Urinary bladder (tissue), 4 donors: ENCODE data around the gene UBA6. TPM values are rescaled to one million over a fixed set of nuclear protein-coding genes. Genes with fewer than 3 reads are reported as not detected.

Source experiments
- DNase-seq: peaks from one replicate; pipeline ENCODE4 v3.0.0-alpha.2; 2015; ENCODE audit errors: extremely low spot score
- H3K27ac ChIP-seq: one replicate; pipeline ENCODE4 v1.5.1; 2013; ENCODE audit warnings: low read depth, mild to moderate bottlenecking, moderate library complexity
- H3K36me3 ChIP-seq: one replicate; pipeline ENCODE4 v1.6.1; 2013; ENCODE audit warnings: mild to moderate bottlenecking, moderate library complexity; ENCODE audit not compliant: insufficient read depth
- H3K4me1 ChIP-seq: one replicate; pipeline ENCODE4 v1.6.1; 2013; ENCODE audit warnings: mild to moderate bottlenecking, moderate library complexity; ENCODE audit not compliant: insufficient read depth
- H3K4me3 ChIP-seq: one replicate; pipeline ENCODE4 v1.5.1; 2013; ENCODE audit warnings: low read depth, low read length
- WGBS: extraction: QIAGEN DNeasy Blood & Tissue Kit; methylation state at CpG from one replicate; pipeline ENCODE4 v1.1.7; 2013; 5-methylcytosine and 5-hydroxymethylcytosine counted together
- polyA plus RNA-seq: library from polyadenylated mRNA; stranded (reverse); fragments of 200-250 nt; gene quantifications from one replicate; pipeline ENCODE4 v1.2.3, GENCODE V29; 2013
- total RNA-seq: library from RNA; depleted of rRNA; stranded (reverse); fragments of >200 nt; gene quantifications from one replicate; pipeline ENCODE4 v1.2.3, GENCODE V29; 2014
- donor health status: healthy with polysubstance abuse.
- donor health status: healthy.

The UBA6 gene
- total and polyA plus RNA-seq, 2 donors: 14.1 to 113 TPM

DNA sequence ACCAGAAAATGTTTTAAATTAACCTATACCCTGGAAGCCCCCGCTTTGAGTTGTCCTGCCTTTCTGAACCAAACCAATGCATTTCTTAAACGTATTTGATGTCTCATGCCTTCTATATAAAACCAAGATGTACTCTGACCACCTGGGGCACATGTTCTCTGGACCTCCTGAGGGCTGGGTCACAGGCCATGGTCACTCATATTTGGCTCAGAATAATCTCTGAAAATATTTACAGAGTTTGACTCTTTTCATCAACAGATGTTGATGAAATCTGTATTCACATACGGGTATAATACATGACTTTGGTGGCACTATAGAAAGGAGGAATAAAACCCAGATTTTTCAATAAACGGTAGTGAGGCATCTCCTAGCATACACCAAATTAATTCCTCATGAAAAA is 86.8 kb downstream of the UBA6 start:
- WGBS: 93% methylated on average over 4 of the region's 4 CpGs

DNA sequence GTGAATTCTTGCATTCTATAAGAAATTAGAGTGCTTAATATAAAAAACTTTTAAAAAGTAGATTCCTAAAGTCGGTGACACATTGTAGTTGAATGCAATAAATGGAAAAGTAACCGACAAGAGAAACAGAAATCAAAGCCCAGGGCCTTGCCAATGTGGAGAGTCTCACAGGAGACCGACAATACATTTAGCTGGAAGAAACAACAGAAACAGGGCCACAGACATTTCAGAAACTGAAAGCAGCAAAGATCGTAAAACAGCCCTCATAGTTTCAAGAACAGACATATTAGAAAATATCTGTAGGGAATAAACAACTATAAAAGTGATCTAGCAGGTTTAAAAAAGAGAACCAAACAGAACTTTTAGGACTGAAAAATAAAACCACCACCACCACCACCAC is 92.9 kb downstream of the UBA6 start:
- no peaks in the 10 kb centered on the region for H3K4me1 ChIP-seq
- WGBS: 76% methylated on average over 4 of the region's 4 CpGs
- DNase-seq: no peak
- H3K36me3 ChIP-seq: no peaks in the 10 kb centered on the region
- no peak overlapping the region for H3K27ac ChIP-seq
- no peak overlapping the region for H3K4me3 ChIP-seq

More for the DNA sequence above, 86.8 kb downstream of the UBA6 start:
- H3K4me3 ChIP-seq: no peak overlapping the region
- no peak for DNase-seq
- no peaks in the 10 kb centered on the region for H3K4me1 ChIP-seq
- no peak overlapping the region for H3K27ac ChIP-seq
- no peaks in the 10 kb centered on the region for H3K36me3 ChIP-seq

DNA sequence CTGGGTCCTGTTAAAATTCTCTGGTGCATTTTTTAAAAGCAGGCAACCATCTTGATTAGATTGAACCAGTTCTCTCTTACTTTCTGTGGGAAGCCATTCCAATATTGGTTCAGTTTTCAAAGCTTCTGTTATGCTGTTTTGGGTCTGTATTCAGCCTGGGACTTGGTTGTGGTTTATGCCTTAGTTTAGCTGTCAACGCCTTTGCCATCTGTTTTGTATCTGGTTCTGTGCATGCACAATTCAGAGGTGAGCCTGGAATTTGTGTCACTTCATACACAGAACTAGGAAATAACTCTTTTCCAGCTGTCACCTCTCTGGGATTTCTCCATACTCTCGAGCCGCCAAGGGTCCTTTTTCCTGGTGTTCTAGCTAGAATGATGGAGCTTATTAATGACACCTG is 96.2 kb downstream of the UBA6 start:
- no peak overlapping the region for H3K4me3 ChIP-seq
- DNase-seq: no peak
- H3K4me1 ChIP-seq: no peaks in the 10 kb centered on the region
- H3K36me3 ChIP-seq: no peaks in the 10 kb centered on the region
- H3K27ac ChIP-seq: no peak overlapping the region
- WGBS: 49% methylated on average over 3 of the region's 3 CpGs

DNA sequence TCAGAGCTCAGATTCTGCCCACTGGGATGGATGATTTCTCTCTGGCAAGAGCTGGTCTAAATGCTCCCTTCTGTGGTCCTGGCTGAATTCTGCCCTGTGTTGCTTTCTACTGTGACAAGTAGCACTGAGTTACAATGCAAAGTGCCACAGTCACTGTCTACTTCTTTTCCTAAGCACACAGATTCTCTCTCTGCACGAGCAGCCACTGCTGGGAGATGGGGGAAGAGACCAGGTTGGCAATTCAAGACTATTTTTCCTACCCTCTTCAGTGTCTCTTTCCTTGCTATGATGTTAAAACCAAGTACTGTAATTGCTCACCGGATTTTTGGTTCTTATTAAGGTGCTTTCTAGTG is 97.0 kb downstream of the UBA6 start:
- no peak overlapping the region for H3K27ac ChIP-seq
- DNase-seq: no peak
- H3K4me3 ChIP-seq: no peak overlapping the region
- H3K4me1 ChIP-seq: no peaks in the 10 kb centered on the region
- 77% methylated on average over 2 of the region's 2 CpGs for WGBS
- H3K36me3 ChIP-seq: no peaks in the 10 kb centered on the region

DNA sequence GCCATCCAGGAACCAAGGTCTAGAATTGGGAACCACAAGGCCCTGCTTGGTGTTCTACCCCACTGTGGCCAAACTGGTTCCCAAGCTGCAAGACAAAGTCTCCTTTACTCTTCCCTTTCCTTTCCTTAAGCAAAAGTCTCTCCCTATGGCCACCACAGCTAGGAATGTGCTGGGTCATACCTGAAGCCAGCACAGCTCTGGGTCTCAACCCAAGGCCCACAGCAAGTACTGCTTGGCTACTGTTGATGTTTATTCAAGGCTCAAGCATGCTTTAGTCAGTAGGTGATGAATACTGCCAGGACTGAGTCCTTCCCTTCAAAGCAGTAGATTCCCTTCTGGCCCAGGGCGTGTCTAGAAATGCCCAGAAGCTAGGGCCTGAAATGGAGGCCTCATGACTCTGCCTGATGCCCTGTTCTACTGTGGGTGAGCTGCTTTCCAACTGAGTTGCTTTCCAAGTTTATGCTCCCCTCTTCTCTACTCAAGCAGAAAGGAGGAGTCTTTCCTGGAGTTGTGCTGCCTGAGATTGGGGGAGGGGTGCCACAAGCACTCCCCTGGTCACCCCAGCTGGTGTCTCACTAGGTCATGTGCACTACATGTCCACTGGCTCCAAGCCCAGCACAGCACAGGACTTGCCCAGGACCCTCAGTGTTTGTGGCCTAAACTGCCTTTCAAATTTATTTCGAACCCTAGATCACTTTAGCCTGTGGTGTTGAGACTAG is 97.5 kb downstream of the UBA6 start:
- Histone ChIP-seq H3K4me1 (no peaks in the 10 kb centered on the region), H3K27ac (no peak overlapping the region), H3K36me3 (no peaks in the 10 kb centered on the region), H3K4me3 (no peak overlapping the region)
- 89% methylated on average over 2 of the region's 2 CpGs for WGBS
- no peak for DNase-seq

DNA sequence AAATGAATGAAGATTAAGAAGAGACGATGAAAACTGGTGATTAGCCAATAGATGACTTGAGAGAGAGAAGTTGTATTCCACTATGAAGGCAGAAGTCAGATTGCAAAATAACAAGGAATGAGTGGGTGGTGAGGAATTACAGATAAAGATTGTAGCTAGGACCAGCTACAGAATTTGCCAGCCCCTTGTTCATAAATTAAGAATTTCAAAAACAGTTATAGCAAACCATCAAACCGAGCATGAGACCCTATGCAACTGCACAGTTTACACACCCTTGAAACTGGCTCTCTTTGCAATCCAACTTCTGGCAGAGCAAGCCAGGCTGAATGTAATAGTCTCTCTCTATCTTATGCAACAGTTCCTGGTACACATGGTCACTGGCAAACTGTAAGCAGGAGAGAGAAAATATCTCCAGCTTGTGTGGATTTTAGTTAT is 107.2 kb downstream of the UBA6 start:
- no peaks in the 10 kb centered on the region for H3K36me3 ChIP-seq
- 31% methylated on average over 2 of the region's 2 CpGs for WGBS
- no peaks in the 10 kb centered on the region for H3K4me1 ChIP-seq
- H3K27ac ChIP-seq: no peak overlapping the region
- DNase-seq: no peak
- no peak overlapping the region for H3K4me3 ChIP-seq

DNA sequence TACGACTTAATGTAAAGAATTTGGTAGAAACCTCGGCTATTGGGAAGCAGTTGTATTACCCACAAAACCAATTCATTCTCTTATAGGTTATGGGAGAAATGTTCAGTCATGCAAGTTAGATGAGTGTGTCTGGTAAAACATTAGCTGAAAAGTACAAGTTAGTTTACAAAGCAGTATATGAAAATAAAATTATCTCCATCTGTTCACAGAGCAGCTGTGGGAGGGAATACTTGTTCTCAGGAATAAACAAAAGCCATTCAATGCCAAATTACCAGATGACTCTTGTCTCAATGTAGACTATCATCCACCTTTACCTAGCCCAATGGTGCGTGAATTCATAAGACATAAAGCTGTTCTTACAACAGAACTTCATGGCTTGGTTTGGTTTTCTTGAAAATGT is 113.8 kb downstream of the UBA6 start:
- 86% methylated on average over 3 of the region's 3 CpGs for WGBS
- H3K27ac ChIP-seq: no peak overlapping the region

DNA sequence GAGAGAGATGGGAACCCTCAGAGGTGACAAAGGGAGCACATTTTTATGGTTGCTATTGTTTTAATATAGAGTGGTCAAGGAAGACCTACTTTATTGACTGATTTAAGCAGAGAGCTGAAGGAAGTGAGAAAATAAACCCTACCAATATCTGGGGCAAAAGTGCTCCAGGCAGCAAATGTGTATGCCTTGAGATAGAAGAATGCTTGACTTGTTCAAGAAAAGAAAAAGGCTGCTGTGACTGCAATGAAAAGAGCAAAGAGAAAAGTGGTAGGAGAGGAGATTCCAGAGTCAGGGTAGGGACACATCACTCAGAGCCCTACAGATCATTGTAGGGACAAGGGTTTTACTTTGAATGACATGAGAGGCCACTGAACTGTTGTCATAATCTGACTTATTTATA is 116.5 kb downstream of the UBA6 start:
- Histone ChIP-seq H3K4me3 (no peak overlapping the region), H3K27ac (no peak overlapping the region), H3K4me1 (no peaks in the 10 kb centered on the region), H3K36me3 (no peaks in the 10 kb centered on the region)
- DNase-seq: no peak

More for the DNA sequence above, 113.8 kb downstream of the UBA6 start:
- no peak for DNase-seq
- H3K36me3 ChIP-seq: no peaks in the 10 kb centered on the region
- no peak overlapping the region for H3K4me3 ChIP-seq
- H3K4me1 ChIP-seq: no peaks in the 10 kb centered on the region

DNA sequence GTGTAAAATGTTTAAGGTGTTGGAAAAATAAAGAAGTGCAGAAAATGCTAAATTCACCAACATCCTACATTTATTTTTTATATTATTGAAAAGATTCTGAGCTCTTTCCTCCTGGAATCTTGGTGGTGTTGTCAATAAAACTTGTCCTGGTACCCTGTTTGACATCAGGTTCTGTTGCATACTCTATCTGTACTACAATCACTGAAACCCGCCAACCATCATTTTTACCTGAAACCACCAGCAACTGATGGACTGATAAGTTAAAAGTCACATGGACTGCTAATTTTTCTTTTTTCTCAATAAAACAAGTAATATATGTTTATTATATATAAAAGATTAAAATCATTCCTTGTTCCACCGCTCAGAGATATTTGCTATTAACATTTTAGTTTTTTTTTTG is 119.0 kb downstream of the UBA6 start:
- WGBS: 46% methylated on average over 2 of the region's 2 CpGs
- no peak for DNase-seq
- Histone ChIP-seq H3K27ac (no peak overlapping the region), H3K4me1 (no peaks in the 10 kb centered on the region), H3K4me3 (no peak overlapping the region), H3K36me3 (no peaks in the 10 kb centered on the region)

DNA sequence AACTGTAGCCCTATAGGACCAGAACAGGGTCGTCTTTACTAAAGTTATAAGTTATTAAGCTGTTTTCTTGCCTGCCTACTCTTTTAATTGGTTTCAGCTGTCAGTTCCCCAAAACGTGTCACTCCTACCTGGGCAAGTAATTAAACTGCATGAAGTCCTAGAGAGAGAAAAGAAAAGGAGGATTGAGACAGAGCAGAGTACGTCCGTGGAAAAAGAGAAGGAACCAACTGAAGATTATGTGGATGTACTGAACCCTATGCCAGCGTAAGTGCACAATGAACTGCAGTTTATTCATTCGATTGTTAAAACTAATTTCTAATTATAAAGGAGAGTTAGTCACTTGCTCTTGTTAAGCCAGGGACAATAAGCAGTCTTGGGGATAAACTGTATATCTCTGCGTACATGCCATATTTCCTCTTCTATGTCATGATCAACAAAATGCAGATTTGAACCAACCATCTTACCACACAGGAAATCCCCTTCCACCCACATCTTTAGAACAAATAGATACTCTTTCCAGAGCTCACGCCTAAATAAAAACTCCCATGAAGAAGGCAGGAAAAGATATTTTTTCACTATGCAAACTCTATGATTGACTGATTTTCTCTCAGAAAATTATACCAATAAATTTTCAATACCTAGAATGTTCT is 119.6 kb downstream of the UBA6 start:
- 74% methylated on average over 8 of the region's 8 CpGs for WGBS
- no peaks in the 10 kb centered on the region for H3K4me1 ChIP-seq

DNA sequence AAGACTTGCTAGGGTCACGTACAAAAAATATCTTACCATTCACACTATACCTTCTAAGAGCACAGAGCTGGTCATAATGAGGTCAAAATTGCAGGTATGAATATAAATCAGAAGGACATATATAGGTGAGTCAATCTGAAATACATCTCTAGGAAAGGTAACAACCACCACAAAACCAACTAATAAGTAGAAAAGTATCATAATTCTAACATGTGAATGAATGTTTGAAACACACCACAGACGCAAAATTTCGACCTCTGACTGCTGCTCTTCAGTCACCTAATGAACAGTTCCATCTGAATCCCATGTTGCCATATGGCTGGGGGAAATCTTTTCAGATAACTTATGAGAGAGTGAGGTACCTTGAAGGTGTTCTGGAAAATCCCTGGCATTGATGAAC is 120.4 kb downstream of the UBA6 start:
- WGBS: 90% methylated on average over 3 of the region's 3 CpGs
- no peaks in the 10 kb centered on the region for H3K36me3 ChIP-seq
- H3K4me3 ChIP-seq: no peak overlapping the region
- H3K4me1 ChIP-seq: no peaks in the 10 kb centered on the region
- no peak overlapping the region for H3K27ac ChIP-seq
- no peak for DNase-seq

More for the DNA sequence above, 119.6 kb downstream of the UBA6 start:
- DNase-seq: no peak
- no peak overlapping the region for H3K27ac ChIP-seq
- H3K36me3 ChIP-seq: no peaks in the 10 kb centered on the region
- H3K4me3 ChIP-seq: no peak overlapping the region

DNA sequence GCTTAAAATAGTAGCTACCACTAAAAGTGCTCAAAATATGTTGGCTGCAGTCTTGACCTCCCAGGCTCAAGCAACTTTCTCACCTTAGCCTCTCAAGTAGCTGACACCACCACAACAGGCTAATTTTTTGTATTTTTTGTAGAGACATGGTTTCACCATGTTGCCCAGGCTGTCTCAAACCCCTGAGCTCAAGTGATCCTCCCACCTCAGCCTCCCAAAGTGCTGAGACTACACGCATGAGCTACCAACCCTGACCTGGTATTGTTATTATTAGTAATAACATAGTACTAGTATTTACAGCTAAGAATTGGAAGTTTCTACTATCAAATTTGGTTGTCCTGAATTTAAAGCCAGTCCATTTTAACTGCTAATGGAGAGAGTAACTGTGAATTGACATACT is 124.4 kb downstream of the UBA6 start:
- H3K4me1 ChIP-seq: no peaks in the 10 kb centered on the region
- WGBS: 93% methylated on average over 1 of the region's 1 CpG

DNA sequence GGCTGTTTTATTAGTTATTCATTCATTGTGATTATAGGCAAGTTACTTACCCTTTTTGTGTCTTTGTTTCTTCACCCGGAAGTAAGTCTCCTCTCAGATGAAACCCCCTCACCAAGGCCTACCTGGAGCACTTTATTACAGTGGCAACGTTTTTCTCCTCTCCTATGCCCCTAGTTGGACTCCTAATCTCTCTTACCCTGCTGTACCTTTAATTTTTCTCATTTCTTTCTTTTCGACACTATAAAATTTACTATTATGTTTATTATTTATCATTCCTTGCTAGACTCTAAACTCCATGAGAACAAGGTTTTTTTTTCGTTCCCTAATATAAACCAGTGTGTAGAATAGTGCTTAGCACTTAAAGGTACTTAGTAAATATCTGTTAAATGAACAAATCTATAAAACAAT is 124.9 kb downstream of the UBA6 start:
- H3K4me1 ChIP-seq: no peaks in the 10 kb centered on the region
- H3K4me3 ChIP-seq: no peak overlapping the region
- no peaks in the 10 kb centered on the region for H3K36me3 ChIP-seq
- WGBS: 85% methylated on average over 4 of the region's 4 CpGs
- no peak for DNase-seq
- no peak overlapping the region for H3K27ac ChIP-seq

More for the DNA sequence above, 124.4 kb downstream of the UBA6 start:
- no peak overlapping the region for H3K4me3 ChIP-seq
- H3K36me3 ChIP-seq: no peaks in the 10 kb centered on the region
- DNase-seq: no peak
- H3K27ac ChIP-seq: no peak overlapping the region

DNA sequence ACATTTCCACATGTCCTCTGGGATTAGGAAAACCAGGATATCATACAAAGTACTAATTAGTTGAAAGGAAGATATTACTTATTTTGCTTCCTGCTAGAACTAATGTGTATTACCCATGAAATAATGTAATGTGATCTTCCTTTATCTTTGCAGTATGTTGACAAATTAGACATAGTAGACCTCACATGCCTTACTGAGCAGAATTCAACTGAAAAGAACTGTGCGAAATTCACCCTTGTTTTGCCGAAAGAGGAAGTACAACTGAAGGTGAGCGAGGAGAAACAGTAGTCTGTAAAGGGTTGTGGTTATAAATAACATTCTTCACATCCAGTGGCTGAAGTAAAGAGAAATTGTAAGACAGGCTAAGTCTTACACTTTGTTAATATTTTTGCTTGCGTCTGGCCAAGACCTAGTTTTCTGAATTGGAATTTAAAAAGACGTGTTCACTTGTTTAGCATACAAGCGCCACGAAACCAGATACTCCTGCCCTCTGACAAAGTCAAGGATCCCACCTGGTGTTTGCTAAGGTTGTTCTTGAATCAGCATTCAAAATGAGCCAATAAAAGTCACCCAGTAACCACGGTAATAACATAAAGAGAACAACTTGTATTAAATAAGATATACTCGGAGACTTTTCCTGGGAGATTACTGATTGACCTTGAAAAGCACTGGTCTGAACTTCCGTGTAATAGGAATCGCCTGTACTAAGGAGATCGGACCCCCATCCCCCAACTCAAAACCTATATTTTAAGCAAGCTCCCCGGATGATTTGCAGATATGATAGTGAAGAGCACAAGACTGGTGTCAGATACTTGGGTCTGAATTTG is 125.5 kb downstream of the UBA6 start:
- Histone ChIP-seq H3K4me3 (no peak overlapping the region), H3K4me1 (no peaks in the 10 kb centered on the region), H3K36me3 (no peaks in the 10 kb centered on the region), H3K27ac (no peak overlapping the region)
- DNase-seq: no peak
- WGBS: 46% methylated on average over 13 of the region's 13 CpGs
